ENCODE data around the gene KRT6A. TPM values are rescaled to one million over a fixed set of nuclear protein-coding genes. Genes with fewer than 3 reads are reported as not detected.
"Not testable (repeated sequence)": the region's sequence is repeated elsewhere in the genome, so short reads cannot be mapped to it uniquely, and the experiment has no call there.

Gene KRT6A
- total RNA-seq, 1 experiment from 2014 or later, result 55.9 TPM

GRCh38 chr12:52494100-52494499, 1.0 kb upstream of the KRT6A start:
- no peaks in the 10 kb centered on the region for H3K9me2 ChIP-seq (ENCODE audit: insufficient read depth)
- BruUV-seq (replicated peaks), result no TSS peak
- POLR2A ChIA-PET (ENCODE audit: unreplicated experiment), result interaction anchor here (0.5 to 1.0 kb wide), 5 partner anchors 30 to 702 kb away, joined by 3 to 9 read pairs (median 3); no protein-coding TSS in a partner anchor
- no peak overlapping the region for H3K27ac ChIP-seq
- H3K4me2 ChIP-seq, result no peak overlapping the region
- H3K9me3 ChIP-seq (ENCODE audit: insufficient read depth, low read depth), result no peaks in the 10 kb centered on the region
- H2AFZ ChIP-seq, result no peak overlapping the region
- no peak for DNase-seq
- peaks cover 20% of the 10 kb centered on the region; the same call in 1 of the 2 replicates for H3F3A ChIP-seq (ENCODE audit: insufficient read depth, low read depth)
- no peaks in the 10 kb centered on the region for H3K79me2 ChIP-seq (ENCODE audit: low read depth)
- H4K20me1 ChIP-seq (ENCODE audit: insufficient read depth), result no peaks in the 10 kb centered on the region
- no peak overlapping the region for H3K4me3 ChIP-seq
- H3K27me3 ChIP-seq (ENCODE audit: insufficient read depth, low read depth), result no peaks in the 10 kb centered on the region
- H3K4me1 ChIP-seq (replicated peaks; ENCODE audit: insufficient read depth), result peaks cover 41% of the 10 kb centered on the region
- no peaks in the 10 kb centered on the region for H3K36me3 ChIP-seq (ENCODE audit: low read depth)
- CTCF ChIA-PET, result interaction anchor here (1.1 to 1.3 kb wide), 3 partner anchors 13 to 377 kb away, joined by 3 to 5 read pairs (median 5); no protein-coding TSS in a partner anchor
- TF ChIP-seq CTCF (conservative IDR thresholded peaks at IDR 0.05) (no peak), EZH2 (IDR thresholded peaks at IDR 0.05; ENCODE audit: low read depth) (no peak)
- intact Hi-C loops (cut with micrococcal nuclease; ENCODE audit: unreplicated experiment), result loop anchor here (2.0 to 5.0 kb wide), 3 partner anchors 51 to 377 kb away; no protein-coding TSS in a partner anchor

- H3K4me3 ChIP-seq; H3K4me2 ChIP-seq; H4K20me1 ChIP-seq (ENCODE audit: insufficient read depth); H3K79me2 ChIP-seq (ENCODE audit: low read depth); H3K9me2 ChIP-seq (ENCODE audit: insufficient read depth); DNase-seq; H3K27me3 ChIP-seq (ENCODE audit: insufficient read depth, low read depth); H3K27ac ChIP-seq; H3K36me3 ChIP-seq (ENCODE audit: low read depth); CTCF ChIA-PET; H3K9me3 ChIP-seq (ENCODE audit: insufficient read depth, low read depth); H2AFZ ChIP-seq; POLR2A ChIA-PET (ENCODE audit: unreplicated experiment): not testable (repeated sequence)
- peaks cover 41% of the 10 kb centered on the region for H3K4me1 ChIP-seq (replicated peaks; ENCODE audit: insufficient read depth)
- TSS peak; percentile 60 for BruUV-seq (replicated peaks)
- peaks cover 20% of the 10 kb centered on the region; the same call in 1 of the 2 replicates for H3F3A ChIP-seq (ENCODE audit: insufficient read depth, low read depth)
- intact Hi-C loops (cut with micrococcal nuclease; ENCODE audit: unreplicated experiment), result loop anchor here (5.0 kb wide), 1 partner anchor 90 kb away; no protein-coding TSS in a partner anchor
Measured at GRCh38 chr12:52492405-52492804, 652 bp downstream of the KRT6A start.

- CTCF ChIA-PET; H3K27me3 ChIP-seq (ENCODE audit: insufficient read depth, low read depth): not testable (repeated sequence)
Measured at GRCh38 chr12:52491495-52491894, 1.6 kb downstream of the KRT6A start.

GRCh38 chr12:52488736-52489135, 4.3 kb downstream of the KRT6A start:
- DNase-seq, result no peak
- Histone ChIP-seq H3K9me3 (ENCODE audit: insufficient read depth, low read depth) (no peaks in the 10 kb centered on the region), H3K4me3 (no peak overlapping the region), H3K79me2 (ENCODE audit: low read depth) (no peaks in the 10 kb centered on the region), H2AFZ (no peak overlapping the region), H3K27ac (no peak overlapping the region), H3K4me2 (no peak overlapping the region), H3K36me3 (ENCODE audit: low read depth) (no peaks in the 10 kb centered on the region), H4K20me1 (ENCODE audit: insufficient read depth) (no peaks in the 10 kb centered on the region), H3K27me3 (ENCODE audit: insufficient read depth, low read depth) (no peaks in the 10 kb centered on the region), H3K4me1 (replicated peaks; ENCODE audit: insufficient read depth) (peaks cover 6% of the 10 kb centered on the region), H3F3A (ENCODE audit: insufficient read depth, low read depth) (peaks cover 5% of the 10 kb centered on the region; the same call in 1 of the 2 replicates), H3K9me2 (ENCODE audit: insufficient read depth) (no peaks in the 10 kb centered on the region)
- no peak for TF ChIP-seq CTCF (conservative IDR thresholded peaks at IDR 0.05)
- POLR2A ChIA-PET (ENCODE audit: unreplicated experiment), result no interaction called here
- intact Hi-C loops (cut with micrococcal nuclease; ENCODE audit: unreplicated experiment), result no loop called here
- CTCF ChIA-PET, result no interaction called here
- BruUV-seq (replicated peaks), result no TSS peak

More at GRCh38 chr12:52491495-52491894, 1.6 kb downstream of the KRT6A start:
- H3K36me3 ChIP-seq (ENCODE audit: low read depth); H3K27ac ChIP-seq; H3K4me3 ChIP-seq; BruUV-seq (replicated peaks); H2AFZ ChIP-seq; H3K9me3 ChIP-seq (ENCODE audit: insufficient read depth, low read depth); H3K9me2 ChIP-seq (ENCODE audit: insufficient read depth); H4K20me1 ChIP-seq (ENCODE audit: insufficient read depth); H3K79me2 ChIP-seq (ENCODE audit: low read depth); H3K4me2 ChIP-seq; DNase-seq: not testable (repeated sequence)
- peaks cover 33% of the 10 kb centered on the region for H3K4me1 ChIP-seq (replicated peaks; ENCODE audit: insufficient read depth)
- POLR2A ChIA-PET (ENCODE audit: unreplicated experiment), result interaction anchor here (0.6 kb wide), 1 partner anchor 259 kb away, joined by 3 read pairs; the partner anchor contains the start of gene KRT7
- intact Hi-C loops (cut with micrococcal nuclease; ENCODE audit: unreplicated experiment), result loop anchor here (5.0 kb wide), 1 partner anchor 91 kb away; no protein-coding TSS in a partner anchor
- peaks cover 17% of the 10 kb centered on the region; the same call in 1 of the 2 replicates for H3F3A ChIP-seq (ENCODE audit: insufficient read depth, low read depth)

GRCh38 chr12:52487744-52488443, 5.2 kb downstream of the KRT6A start:
- intact Hi-C loops (cut with micrococcal nuclease; ENCODE audit: unreplicated experiment); H3K27me3 ChIP-seq (ENCODE audit: insufficient read depth, low read depth); H3K79me2 ChIP-seq (ENCODE audit: low read depth); H3K9me3 ChIP-seq (ENCODE audit: insufficient read depth, low read depth); H3K36me3 ChIP-seq (ENCODE audit: low read depth); DNase-seq; BruUV-seq (replicated peaks); H3K4me2 ChIP-seq; CTCF ChIA-PET; POLR2A ChIA-PET (ENCODE audit: unreplicated experiment); H3K9me2 ChIP-seq (ENCODE audit: insufficient read depth); H4K20me1 ChIP-seq (ENCODE audit: insufficient read depth); H3F3A ChIP-seq (ENCODE audit: insufficient read depth, low read depth); H3K4me3 ChIP-seq; H3K27ac ChIP-seq; H2AFZ ChIP-seq; H3K4me1 ChIP-seq (replicated peaks; ENCODE audit: insufficient read depth): not testable (repeated sequence)

Data from PC-9 (cell line).